Epithelial cell of proximal tubule (primary cell): Measurements from ENCODE around the gene RAPH1. TPM values are rescaled to one million over a fixed set of nuclear protein-coding genes. Genes with fewer than 3 reads are reported as not detected.
"Not testable (repeated sequence)": the region's sequence is repeated elsewhere in the genome, so short reads cannot be mapped to it uniquely, and the experiment has no call there.

ENCODE experiments used
- DNase-seq: peaks from one replicate; pipeline ENCODE4 v3.0.0-alpha.2; 2011; ENCODE audit warnings: low read depth
- H3K4me3 ChIP-seq: 2 replicates; pipeline ENCODE4 v1.5.1; 2011; ENCODE audit warnings: low read depth, mild to moderate bottlenecking, low read length
- total RNA-seq: library from RNA; depleted of rRNA; stranded (reverse); fragments of >200 nt; gene quantifications from 2 replicates; pipeline ENCODE4 v1.2.3, GENCODE V29; 2015
- TF ChIP-seq, protein P1 (sequence below): conservative IDR thresholded peaks from 2 replicates; pipeline ENCODE4 v1.5.1; 2012; ENCODE audit warnings: low read depth, mild to moderate bottlenecking, low read length

Gene RAPH1
- total RNA-seq, 1 donor from 2014 or later = 33.4 TPM

DNA sequence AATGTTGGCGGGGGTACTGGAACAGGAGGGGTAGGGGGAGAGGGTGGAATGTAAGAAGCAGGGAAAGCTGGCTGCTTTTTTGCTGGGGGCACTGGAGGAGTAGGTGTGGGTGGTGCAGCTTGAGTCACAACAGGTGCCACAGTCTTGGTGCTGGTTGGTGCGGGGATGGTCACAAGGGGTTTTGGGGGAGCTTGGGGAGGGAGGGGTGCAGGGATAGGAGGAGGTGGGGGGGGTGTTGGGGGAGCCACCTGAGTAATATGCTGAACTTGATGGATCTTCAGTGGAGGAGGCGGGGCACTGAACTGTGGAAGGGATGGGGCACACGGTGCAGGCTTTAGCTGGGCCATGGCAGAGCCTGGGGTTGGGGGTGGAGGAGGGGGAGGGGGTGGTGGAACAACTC, 94.4 kb downstream of the RAPH1 start:
- no peak for DNase-seq
- no peak overlapping the region for H3K4me3 ChIP-seq
- TF ChIP-seq, protein P1, sequence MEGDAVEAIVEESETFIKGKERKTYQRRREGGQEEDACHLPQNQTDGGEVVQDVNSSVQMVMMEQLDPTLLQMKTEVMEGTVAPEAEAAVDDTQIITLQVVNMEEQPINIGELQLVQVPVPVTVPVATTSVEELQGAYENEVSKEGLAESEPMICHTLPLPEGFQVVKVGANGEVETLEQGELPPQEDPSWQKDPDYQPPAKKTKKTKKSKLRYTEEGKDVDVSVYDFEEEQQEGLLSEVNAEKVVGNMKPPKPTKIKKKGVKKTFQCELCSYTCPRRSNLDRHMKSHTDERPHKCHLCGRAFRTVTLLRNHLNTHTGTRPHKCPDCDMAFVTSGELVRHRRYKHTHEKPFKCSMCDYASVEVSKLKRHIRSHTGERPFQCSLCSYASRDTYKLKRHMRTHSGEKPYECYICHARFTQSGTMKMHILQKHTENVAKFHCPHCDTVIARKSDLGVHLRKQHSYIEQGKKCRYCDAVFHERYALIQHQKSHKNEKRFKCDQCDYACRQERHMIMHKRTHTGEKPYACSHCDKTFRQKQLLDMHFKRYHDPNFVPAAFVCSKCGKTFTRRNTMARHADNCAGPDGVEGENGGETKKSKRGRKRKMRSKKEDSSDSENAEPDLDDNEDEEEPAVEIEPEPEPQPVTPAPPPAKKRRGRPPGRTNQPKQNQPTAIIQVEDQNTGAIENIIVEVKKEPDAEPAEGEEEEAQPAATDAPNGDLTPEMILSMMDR = no peak

DNA sequence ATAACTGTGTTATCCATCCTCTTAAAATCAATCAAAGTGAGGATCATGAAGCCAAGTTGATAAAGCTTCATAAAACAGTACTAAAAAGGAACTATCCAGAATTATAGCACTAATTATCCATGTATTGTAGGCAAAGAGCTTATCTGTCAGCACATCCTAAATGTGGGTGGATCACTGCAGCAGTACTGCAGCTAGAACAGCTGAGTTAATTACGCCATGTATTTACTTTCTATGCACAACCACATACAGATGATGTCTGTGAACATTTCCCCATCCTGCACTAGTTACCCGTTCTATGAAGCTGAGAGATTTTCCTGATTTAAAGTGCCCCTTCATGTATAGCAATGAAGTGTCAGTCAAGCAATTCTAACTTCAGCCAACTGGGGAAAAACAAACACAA, 96.6 kb downstream of the RAPH1 start:
- TF ChIP-seq, protein P1 = no peak
- no peak for DNase-seq
- no peak overlapping the region for H3K4me3 ChIP-seq

DNA sequence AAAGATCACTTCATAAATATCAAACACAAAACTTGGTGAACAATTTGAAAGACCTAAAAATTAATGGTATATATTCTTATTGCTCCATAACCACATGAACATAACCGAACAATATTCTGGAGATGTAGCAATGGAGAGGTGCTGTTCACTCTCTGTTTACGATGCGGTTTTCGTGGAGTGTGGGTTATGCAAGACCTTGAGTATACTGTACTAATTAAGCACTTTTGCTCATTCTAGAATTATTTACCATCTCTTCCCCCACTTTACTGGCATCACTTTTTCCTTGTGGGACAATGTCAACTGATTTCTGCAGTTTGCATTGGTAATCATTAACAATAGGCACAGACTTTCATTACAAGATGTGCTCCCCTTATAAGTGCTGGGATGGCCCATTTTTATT, 97.6 kb downstream of the RAPH1 start:
- peak; percentile 31 for DNase-seq
- H3K4me3 ChIP-seq = no peak overlapping the region
- TF ChIP-seq, protein P1 = no peak

DNA sequence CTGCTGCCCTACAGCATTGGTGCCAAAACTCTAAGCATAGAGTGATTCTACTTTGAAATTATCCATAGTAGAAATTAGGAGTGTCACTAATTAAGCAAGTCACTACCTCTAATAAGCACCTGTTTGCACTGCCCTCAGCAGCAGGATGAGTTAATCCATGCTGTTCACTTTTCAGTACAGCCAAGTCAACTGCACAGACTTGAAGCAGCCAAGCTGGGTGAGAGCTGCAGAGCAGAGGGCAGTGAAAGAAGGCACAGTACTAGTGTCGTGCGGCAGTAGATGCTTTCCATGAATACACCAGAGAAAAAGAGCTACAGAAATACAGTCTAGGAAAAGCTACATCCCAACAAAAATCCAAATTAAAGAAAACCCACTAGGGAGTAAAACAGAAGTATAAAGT, 98.6 kb downstream of the RAPH1 start:
- DNase-seq = no peak
- no peak overlapping the region for H3K4me3 ChIP-seq
- TF ChIP-seq, protein P1 = no peak

DNA sequence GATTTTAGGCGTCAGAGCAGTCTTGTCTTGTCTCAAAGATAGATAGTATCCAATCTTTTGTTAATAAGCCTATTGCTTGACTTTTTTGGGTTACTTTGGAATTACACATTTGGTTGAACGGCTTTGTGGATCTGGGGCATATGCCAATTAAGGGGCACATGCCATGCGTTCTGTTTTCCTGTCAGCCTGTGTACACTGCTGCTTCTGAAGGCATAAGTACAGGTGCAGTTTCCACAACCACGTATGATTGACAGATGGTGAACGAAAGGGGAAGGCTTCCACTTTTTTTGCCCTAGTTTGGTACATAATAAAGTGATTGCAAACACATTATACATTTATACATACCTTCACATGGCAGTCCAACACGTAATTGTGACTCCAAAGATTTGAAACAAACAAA, 102.3 kb downstream of the RAPH1 start:
- DNase-seq = no peak
- no peak overlapping the region for H3K4me3 ChIP-seq
- TF ChIP-seq, protein P1 = no peak

DNA sequence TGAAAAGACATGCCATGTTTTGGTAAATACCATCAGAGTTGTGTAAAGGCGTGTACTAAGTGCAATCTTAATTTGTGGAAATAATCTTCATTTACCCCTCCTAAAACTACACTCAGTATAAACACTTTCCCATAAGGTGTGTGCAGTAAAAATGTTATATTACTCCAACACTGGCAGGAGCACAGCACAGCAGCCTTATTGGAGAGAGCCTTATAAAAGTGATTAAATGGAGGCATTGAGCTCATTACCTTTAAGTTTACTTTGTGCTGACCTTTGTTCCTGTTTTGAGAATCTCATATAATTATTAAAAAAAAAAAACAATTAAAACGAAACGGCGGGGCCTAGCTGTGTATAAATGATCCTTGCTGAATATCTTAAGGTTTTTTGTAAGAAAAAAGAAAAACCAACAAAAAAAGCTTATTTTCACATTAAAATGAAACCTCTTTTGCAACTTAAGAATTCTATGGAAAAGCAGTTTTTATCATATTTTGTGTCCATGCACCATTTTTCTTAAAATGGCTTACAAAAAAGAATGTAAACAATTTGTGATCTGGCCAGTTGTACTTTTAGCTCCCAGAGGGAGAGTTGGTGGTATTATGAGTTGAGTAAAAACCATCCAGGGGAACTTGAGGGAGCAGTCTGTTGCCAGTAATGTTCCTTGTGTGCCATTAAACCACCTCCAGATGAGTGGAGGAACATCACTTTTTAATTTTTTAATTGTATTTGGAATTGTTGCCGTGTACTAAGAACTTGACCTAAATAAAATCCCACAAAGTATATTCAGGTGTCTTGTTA, 103.5 kb downstream of the RAPH1 start:
- TF ChIP-seq, protein P1 = no peak
- no peak for DNase-seq
- H3K4me3 ChIP-seq = no peak overlapping the region

DNA sequence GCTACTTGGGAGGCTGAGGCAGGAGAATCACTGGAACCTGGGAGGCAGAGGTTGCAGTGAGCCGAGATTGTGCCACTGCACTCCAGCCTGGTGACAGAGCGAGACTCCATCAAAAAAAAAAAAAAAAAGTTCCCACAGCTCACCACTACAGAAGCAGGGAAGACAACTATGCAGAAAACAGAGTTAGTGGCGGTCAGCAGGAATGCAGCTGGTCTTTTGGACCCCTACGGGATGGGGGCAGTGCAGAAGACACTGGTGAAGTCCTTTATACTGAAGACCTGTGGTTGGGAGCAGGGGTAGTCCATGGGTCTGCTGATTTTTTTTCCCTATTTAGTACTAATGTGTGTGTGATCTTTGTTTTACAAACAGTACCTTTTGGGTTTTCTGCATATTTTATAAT, 105.5 kb downstream of the RAPH1 start:
- DNase-seq, H3K4me3 ChIP-seq: not testable (repeated sequence)
